Neural progenitor cell (in vitro differentiated cells): ENCODE results near the gene NPC1. TPM values are rescaled to one million over a fixed set of nuclear protein-coding genes. Genes with fewer than 3 reads are reported as not detected.

Experiments
- DNase-seq: peaks from one replicate; pipeline ENCODE4 v3.0.0-alpha.2; 2016; ENCODE audit warnings: low spot score
- H2AFZ ChIP-seq: fragments of 200-600 bp; sonication (generic); replicated peaks from 2 replicates; pipeline ENCODE4 v1.6.1; 2016; ENCODE audit warnings: antibody characterized with exemption
- H3F3A ChIP-seq: fragments of 200-600 bp; sonication (generic); 2 replicates; pipeline ENCODE4 v1.6.1; 2016; ENCODE audit warnings: antibody characterized with exemption, low read depth
- H3K27ac ChIP-seq: fragments of 200-600 bp; sonication (generic); 2 replicates; pipeline ENCODE4 v1.5.1; 2016; ENCODE audit warnings: mild to moderate bottlenecking
- H3K27me3 ChIP-seq: fragments of 200-600 bp; sonication (generic); 2 replicates; pipeline ENCODE4 v1.6.1; 2016; ENCODE audit warnings: mild to moderate bottlenecking, moderate library complexity
- H3K36me3 ChIP-seq: fragments of 200-600 bp; sonication (generic); 2 replicates; pipeline ENCODE4 v1.5.1; 2016
- H3K4me1 ChIP-seq: fragments of 200-600 bp; sonication (generic); 2 replicates; pipeline ENCODE4 v1.6.1; 2016; ENCODE audit warnings: mixed run types
- H3K4me2 ChIP-seq: fragments of 200-600 bp; sonication (generic); 2 replicates; pipeline ENCODE4 v1.6.1; 2016
- H3K4me3 ChIP-seq: fragments of 200-600 bp; sonication (generic); 2 replicates; pipeline ENCODE4 v1.5.1; 2016
- H3K79me2 ChIP-seq: fragments of 200-600 bp; sonication (generic); 2 replicates; pipeline ENCODE4 v1.6.1; 2016; ENCODE audit warnings: low read depth
- H3K9ac ChIP-seq: fragments of 200-600 bp; sonication (generic); 2 replicates; pipeline ENCODE4 v1.6.1; 2016
- H3K9me3 ChIP-seq: fragments of 200-600 bp; sonication (generic); 2 replicates; pipeline ENCODE4 v1.5.1; 2016; ENCODE audit warnings: low read depth
- H4K20me1 ChIP-seq: fragments of 200-600 bp; sonication (generic); 2 replicates; pipeline ENCODE4 v1.6.1; 2016; ENCODE audit warnings: low read depth
- H3K27ac Mint-ChIP-seq: 3 replicates; pipeline ENCODE4 v1.8.0; 2021; ENCODE audit warnings: mixed read lengths
- H3K27me3 Mint-ChIP-seq: 2 replicates; pipeline ENCODE4 v1.8.0; 2022; ENCODE audit warnings: low read depth, mild to moderate bottlenecking, inconsistent platforms, moderate library complexity, mixed read lengths; ENCODE audit not compliant: insufficient read depth
- H3K36me3 Mint-ChIP-seq: 3 replicates; pipeline ENCODE4 v1.8.0; 2021; ENCODE audit warnings: mixed read lengths
- H3K4me1 Mint-ChIP-seq: 3 replicates; pipeline ENCODE4 v1.8.0; 2021; ENCODE audit warnings: mixed read lengths
- H3K4me3 Mint-ChIP-seq: 3 replicates; pipeline ENCODE4 v1.8.0; 2021; ENCODE audit warnings: mild to moderate bottlenecking, moderate library complexity, mixed read lengths
- H3K9me3 Mint-ChIP-seq: 3 replicates; pipeline ENCODE4 v1.8.0; 2020; ENCODE audit warnings: mixed read lengths
- CTCF ChIP-seq: fragments of 200-600 bp; sonication (generic); IDR thresholded peaks from 2 replicates; pipeline ENCODE4 v1.5.1; 2017; ENCODE audit warnings: antibody characterized with exemption, mild to moderate bottlenecking
- EZH2 ChIP-seq: fragments of 200-600 bp; sonication (generic); IDR thresholded peaks from 2 replicates; pipeline ENCODE4 v1.6.1; 2017; ENCODE audit warnings: antibody characterized with exemption, mild to moderate bottlenecking, moderate library complexity
- EZH2phosphoT487 ChIP-seq: fragments of 200-600 bp; sonication (generic); IDR thresholded peaks from 2 replicates; pipeline ENCODE4 v1.6.1; 2017; ENCODE audit warnings: antibody characterized with exemption
- total RNA-seq: library from RNA; depleted of rRNA; stranded (reverse); fragments of >200 nt; gene quantifications from 2 replicates; pipeline ENCODE4 v1.2.3, GENCODE V29; 2015; ENCODE audit warnings: low replicate concordance

Gene NPC1
- total RNA-seq, 1 donor from 2014 or later: 20.9 TPM

GRCh38 chr18:23599809-23600208 lies 13.5 kb upstream of the NPC1 start:
- H4K20me1 ChIP-seq: no peaks in the 10 kb centered on the region
- Mint-ChIP-seq H3K9me3 (no peaks in the 10 kb centered on the region), H3K4me1 (peaks cover 4% of the 10 kb centered on the region), H3K36me3 (no peaks in the 10 kb centered on the region), H3K4me3 (no peak overlapping the region), H3K27me3 (peaks cover 6% of the 10 kb centered on the region), H3K27ac (no peak overlapping the region)
- no peaks in the 10 kb centered on the region for H3K36me3 ChIP-seq
- DNase-seq: no peak
- H3K4me3 ChIP-seq: no peak overlapping the region
- no peak overlapping the region for H3K9ac ChIP-seq
- no peaks in the 10 kb centered on the region for H3K9me3 ChIP-seq
- H3K27ac ChIP-seq: no peak overlapping the region
- H2AFZ ChIP-seq: no peak overlapping the region
- H3K79me2 ChIP-seq: no peaks in the 10 kb centered on the region
- no peaks in the 10 kb centered on the region for H3F3A ChIP-seq
- H3K4me2 ChIP-seq: no peak overlapping the region
- no peak for TF ChIP-seq EZH2phosphoT487
- no peak for TF ChIP-seq CTCF
- TF ChIP-seq EZH2: no peak
- no peaks in the 10 kb centered on the region for H3K27me3 ChIP-seq
- H3K4me1 ChIP-seq: no peaks in the 10 kb centered on the region

- no peaks in the 10 kb centered on the region for H4K20me1 ChIP-seq
- DNase-seq: no peak
- no peaks in the 10 kb centered on the region for H3K79me2 ChIP-seq
- H3K9me3 ChIP-seq: no peaks in the 10 kb centered on the region
- H3K36me3 Mint-ChIP-seq: no peaks in the 10 kb centered on the region
- H3K27ac ChIP-seq: no peak overlapping the region
- no peak overlapping the region for H3K4me3 Mint-ChIP-seq
- no peaks in the 10 kb centered on the region for H3K36me3 ChIP-seq
- H3K4me1 ChIP-seq: no peaks in the 10 kb centered on the region
- no peak overlapping the region for H3K4me2 ChIP-seq
- no peak overlapping the region for H2AFZ ChIP-seq
- H3K9ac ChIP-seq: no peak overlapping the region
- no peaks in the 10 kb centered on the region for H3K9me3 Mint-ChIP-seq
- H3K27ac Mint-ChIP-seq: no peak overlapping the region
- H3K27me3 Mint-ChIP-seq: peaks cover 8% of the 10 kb centered on the region
- no peak overlapping the region for H3K4me3 ChIP-seq
- H3F3A ChIP-seq: no peaks in the 10 kb centered on the region
- TF ChIP-seq EZH2phosphoT487: no peak
- no peak for TF ChIP-seq CTCF
- TF ChIP-seq EZH2: no peak
- H3K27me3 ChIP-seq: no peaks in the 10 kb centered on the region
- peaks cover 4% of the 10 kb centered on the region for H3K4me1 Mint-ChIP-seq
Measured at GRCh38 chr18:23596183-23596582, 9.9 kb upstream of the NPC1 start.

GRCh38 chr18:23595591-23595990 lies 9.3 kb upstream of the NPC1 start:
- no peaks in the 10 kb centered on the region for H3K4me1 ChIP-seq
- no peaks in the 10 kb centered on the region for H4K20me1 ChIP-seq
- H3K79me2 ChIP-seq: no peaks in the 10 kb centered on the region
- H3F3A ChIP-seq: no peaks in the 10 kb centered on the region
- peaks cover 2% of the 10 kb centered on the region for H3K4me1 Mint-ChIP-seq
- DNase-seq: no peak
- H3K27ac ChIP-seq: no peak overlapping the region
- no peaks in the 10 kb centered on the region for H3K9me3 ChIP-seq
- H3K4me3 Mint-ChIP-seq: no peak overlapping the region
- H3K36me3 Mint-ChIP-seq: no peaks in the 10 kb centered on the region
- no peaks in the 10 kb centered on the region for H3K9me3 Mint-ChIP-seq
- no peak overlapping the region for H3K4me2 ChIP-seq
- no peak overlapping the region for H3K9ac ChIP-seq
- H3K27ac Mint-ChIP-seq: no peak overlapping the region
- H3K27me3 ChIP-seq: no peaks in the 10 kb centered on the region
- no peak overlapping the region for H3K4me3 ChIP-seq
- no peaks in the 10 kb centered on the region for H3K36me3 ChIP-seq
- peaks cover 8% of the 10 kb centered on the region for H3K27me3 Mint-ChIP-seq
- TF ChIP-seq EZH2 (no peak), CTCF (no peak), EZH2phosphoT487 (no peak)
- no peak overlapping the region for H2AFZ ChIP-seq
